H4 (cell line): ENCODE data around the gene CPN1. TPM values are rescaled to one million over a fixed set of nuclear protein-coding genes. Genes with fewer than 3 reads are reported as not detected.

Source experiments
- DNase-seq: peaks from one replicate; pipeline ENCODE4 v3.0.0-alpha.2; 2015; ENCODE audit warnings: low spot score
- total RNA-seq: library from RNA; depleted of rRNA; stranded (reverse); fragments of >200 nt; shearing (Covaris generic); gene quantifications from 2 replicates; pipeline ENCODE4 v1.2.3, GENCODE V29; 2014

CPN1 gene
- total RNA-seq, 1 experiment from 2014 or later, result not detected

- no peak for DNase-seq
These were observed 4.9 kb downstream of the CPN1 start for GRCh38 chr10:100076750-100077149.

DNA sequence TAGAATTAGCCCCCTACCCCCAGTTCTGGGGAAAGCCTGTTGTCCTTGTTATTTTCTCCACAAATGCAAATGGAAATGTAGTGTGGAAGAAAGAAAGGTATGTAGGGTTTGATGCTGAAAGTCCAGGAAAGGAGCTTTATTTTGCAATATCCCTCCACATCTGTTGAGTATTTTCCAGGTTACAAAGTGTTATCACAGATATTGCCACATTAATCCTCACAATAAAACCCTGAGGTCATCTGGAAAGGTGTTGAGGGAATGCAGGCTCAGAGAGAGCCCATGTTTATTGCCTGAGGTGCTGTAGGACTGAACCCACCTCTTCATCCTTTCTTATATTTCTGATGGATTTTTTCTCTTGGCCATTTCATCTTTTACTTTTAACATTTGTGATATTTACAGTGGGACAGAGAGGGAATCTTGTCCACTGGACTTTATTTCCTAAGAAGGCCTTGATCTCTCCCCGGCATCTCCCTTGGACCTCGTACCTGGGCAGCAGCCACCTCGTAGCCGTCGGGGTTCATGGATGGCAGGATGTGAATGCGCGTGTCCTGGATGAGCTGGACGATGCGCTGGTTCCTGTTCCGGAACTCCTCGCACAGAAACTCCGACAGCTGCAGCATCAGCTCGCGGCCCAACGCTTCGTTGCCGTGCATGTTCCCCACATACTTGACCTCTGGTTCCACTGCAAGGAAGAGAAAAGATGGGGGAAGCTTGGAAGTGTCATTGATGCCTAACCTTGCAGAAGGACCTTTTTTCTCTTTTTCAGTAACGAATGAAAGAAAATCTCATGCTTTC is 6.0 kb downstream of the CPN1 start:
- DNase-seq, result no peak

GRCh38 chr10:100072514-100072913 is 9.2 kb downstream of the CPN1 start:
- DNase-seq, result no peak

GRCh38 chr10:100071529-100071928 is 10.1 kb downstream of the CPN1 start:
- no peak for DNase-seq

DNA sequence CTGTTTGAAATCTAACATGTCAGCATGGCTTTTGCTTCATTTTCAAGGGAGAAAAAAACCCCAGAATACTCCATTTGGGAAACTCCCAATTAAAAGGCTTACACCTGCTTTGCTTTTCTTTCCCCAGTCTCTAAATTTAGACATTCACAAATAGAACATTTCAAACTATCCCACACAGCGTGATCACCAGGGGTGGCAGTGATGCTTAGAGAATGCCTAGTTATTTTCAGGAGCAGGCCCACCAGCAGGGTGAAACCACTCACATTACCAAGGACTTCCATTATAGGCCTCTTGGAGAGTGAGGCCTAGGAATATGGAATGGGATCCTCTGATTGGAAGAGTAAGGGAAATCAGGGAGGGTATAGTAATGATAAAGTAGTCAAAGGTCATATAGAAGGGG is 14.2 kb downstream of the CPN1 start:
- DNase-seq, result no peak

GRCh38 chr10:100065084-100065660 is 16.5 kb downstream of the CPN1 start:
- DNase-seq, result no peak

- no peak for DNase-seq
These were observed 20.3 kb downstream of the CPN1 start for GRCh38 chr10:100061401-100061800.

GRCh38 chr10:100057948-100058347 is 23.7 kb downstream of the CPN1 start:
- no peak for DNase-seq

DNA sequence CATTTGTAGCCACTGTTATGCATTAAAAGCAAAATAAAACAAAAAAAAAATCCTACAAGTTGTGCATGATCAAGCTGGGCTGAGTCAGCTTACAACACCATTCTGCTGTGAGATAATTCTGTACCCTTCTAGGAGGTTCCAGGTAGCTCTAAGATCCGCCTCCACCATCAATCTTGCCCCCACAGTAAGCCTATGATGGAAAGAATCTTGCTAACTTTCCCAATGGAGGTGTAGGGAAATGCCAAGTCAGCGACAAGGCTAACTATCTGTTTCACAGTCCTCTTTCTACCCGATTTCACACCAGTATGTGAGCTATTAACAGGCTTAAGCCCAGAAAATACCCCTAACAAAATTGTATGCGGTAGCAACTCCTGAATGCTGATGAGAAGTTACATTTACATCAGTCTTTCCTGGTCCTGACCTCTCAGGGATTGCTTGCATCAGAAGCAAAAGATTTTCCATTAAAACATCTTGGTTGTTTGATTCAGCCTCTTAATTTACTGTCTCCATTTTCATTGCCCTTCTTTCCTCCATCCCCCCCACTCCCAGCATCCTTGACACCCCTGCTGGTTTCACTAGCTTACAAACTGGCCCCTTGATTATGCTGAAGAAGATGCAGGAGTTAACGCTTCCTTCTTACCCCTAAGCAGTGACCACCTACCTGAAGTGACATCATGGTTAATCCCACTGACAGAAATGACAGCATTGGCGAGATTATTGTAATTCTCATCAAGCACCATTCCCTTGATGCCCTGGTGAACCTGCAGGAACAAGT is 27.8 kb downstream of the CPN1 start:
- DNase-seq, result no peak

- peak; percentile 79 for DNase-seq
These were observed 35.6 kb downstream of the CPN1 start for GRCh38 chr10:100046021-100046486.

DNA sequence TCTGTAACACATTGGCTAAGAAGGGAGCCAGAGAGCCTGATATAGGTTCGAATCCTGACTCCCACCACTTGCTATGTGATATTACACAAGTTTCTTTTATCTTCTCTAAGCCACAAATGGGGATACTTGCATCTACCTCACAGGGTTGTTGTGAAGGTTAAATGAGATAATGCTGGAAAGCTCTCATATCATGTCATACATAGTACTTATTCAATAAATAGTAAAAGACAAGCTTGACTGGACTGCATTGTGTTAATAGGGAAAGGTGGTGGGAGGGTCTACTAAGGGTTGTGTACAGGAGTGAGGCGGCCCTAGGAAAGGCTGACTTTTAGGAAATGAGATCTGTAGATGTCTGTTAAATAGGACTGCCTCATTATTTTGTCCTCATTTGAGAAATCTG is 36.1 kb downstream of the CPN1 start:
- no peak for DNase-seq

DNA sequence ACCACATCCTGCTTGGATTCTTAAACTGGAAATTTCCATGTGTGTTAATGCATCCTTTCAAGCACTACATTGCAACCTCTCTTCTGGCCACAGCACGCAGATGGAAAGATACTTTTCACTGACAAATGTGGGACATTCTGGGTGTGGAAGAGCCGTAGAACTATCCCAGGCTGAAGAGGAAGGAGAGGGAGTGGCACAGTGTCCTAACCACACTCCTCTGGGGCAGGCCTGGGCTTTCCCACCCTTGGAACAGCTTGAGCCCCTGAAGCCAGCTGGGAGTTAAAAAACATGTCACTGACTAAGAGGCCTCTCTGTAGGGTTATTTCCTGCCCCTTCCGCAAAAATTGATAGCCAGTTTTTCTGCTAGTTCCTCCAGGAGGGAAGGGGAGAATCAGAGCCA is 37.9 kb downstream of the CPN1 start:
- DNase-seq, result peak; percentile 64

DNA sequence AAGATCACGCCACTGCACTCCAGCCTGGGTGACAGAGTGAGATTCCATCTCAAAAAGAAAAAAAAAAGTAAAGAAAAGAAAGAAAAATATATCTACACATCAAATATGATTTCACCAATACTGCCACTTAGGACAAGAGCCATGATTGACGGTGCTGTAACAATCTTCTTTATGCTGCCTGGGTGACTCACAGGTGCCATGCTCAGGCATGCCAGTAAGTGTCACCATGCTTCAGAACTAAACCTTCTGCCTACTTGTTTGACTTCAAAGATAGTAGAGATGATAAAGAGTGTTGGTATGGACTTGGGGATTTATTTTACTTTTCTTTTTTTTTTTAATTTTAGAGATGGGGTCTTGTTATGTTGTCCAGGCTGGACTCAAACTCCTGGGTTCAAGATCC is 38.3 kb downstream of the CPN1 start:
- DNase-seq, result peak; percentile 50

- DNase-seq, result no peak
These were observed 40.2 kb downstream of the CPN1 start for GRCh38 chr10:100041306-100042002.

- DNase-seq, result no peak
These were observed 43.1 kb downstream of the CPN1 start for GRCh38 chr10:100038561-100039071.

DNA sequence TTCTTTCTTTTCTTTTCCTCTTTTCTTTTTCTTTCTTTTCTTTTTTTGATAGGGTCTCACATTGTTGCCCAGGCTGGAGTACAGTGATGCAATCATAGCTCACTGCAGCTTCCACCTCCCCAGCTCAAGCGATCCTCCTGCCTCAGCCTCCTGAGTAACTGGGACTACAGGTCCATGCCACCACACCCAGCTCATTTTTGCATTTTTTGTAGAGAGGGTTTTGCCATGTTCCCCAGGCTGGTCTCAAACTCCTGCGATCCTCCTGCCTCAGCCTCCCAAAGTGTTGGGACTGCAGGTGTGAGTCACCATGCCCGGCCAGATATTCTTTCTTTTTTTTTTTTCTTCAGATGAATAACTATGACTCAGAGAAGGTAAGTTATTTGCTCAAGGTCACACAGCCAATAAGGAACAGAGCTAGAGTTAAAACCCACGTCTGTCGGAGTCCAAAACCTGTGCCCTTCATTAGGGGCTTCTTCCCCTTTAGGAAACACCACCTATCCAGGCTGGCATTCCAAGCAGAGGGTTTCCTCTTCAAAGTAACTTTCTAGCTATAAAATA is 43.8 kb downstream of the CPN1 start:
- DNase-seq, result no peak

GRCh38 chr10:100036850-100037249 is 44.8 kb downstream of the CPN1 start:
- DNase-seq, result no peak

GRCh38 chr10:100033766-100034418 is 47.8 kb downstream of the CPN1 start:
- DNase-seq, result no peak

DNA sequence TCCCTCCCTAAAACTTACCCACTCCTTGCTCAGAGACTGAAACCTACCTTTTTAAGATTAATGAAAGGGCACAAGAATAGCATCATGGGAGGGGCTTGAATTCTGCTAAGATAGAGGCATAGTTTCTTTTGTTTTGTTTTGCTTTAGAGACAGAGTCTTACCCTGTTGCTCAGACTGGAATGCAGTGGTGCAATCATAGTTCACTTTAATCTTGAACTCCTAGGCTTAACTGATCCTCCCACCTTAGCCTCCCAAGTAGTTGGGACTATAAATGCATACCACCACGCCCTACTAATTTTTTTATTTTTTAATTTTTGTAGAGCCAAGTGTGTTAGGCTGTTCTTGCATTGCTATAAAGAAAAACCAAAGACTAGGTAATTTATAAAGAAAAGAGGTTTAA is 54.3 kb downstream of the CPN1 start:
- no peak for DNase-seq

- no peak for DNase-seq
These were observed 56.1 kb downstream of the CPN1 start for GRCh38 chr10:100025576-100025975.

DNA sequence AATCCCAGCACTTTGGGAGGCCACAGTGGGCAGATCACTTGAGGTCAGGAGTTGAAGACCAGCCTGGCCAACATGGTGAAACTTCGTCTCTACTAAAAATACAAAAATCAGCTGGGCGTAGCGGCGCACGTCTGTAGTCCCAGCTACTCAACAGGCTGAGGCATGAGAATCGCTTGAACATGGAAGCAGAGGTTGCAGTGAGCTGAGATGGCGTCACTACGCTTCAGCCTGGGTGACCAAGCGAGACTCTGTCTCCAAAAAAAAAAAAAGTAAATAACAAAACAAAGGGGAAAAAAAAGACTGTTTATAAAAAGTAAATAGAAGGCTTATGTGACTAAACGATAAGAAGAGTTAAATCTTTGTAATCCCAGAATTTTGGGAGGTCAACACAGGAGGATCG is 56.9 kb downstream of the CPN1 start:
- DNase-seq, result no peak
